Measurements from ENCODE around the gene SORCS1. TPM values are rescaled to one million over a fixed set of nuclear protein-coding genes. Genes with fewer than 3 reads are reported as not detected.

Gene SORCS1
- total and polyA plus RNA-seq, 2 donors (not counting 1 experiment from before 2014, with no cell fraction given): not detected

DNA sequence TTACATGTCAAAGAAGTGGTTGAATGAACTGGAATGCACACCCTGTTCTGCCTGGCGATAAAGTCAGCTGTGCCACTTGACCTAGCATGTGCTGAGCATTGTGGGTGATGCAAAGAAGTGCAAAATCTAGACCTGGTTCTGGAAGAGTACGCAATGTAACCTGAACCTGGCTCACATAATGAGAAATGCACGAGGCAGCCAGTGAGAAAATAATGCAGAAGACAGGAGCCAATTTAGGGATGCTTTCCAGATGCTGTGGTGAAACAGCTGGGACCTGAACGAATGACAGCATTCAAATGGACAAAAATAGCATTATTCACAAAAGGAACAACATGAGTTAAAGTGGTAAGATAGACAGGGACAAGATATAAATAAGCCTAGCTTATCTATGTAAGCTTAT, 402.6 kb downstream of the SORCS1 start:
- Histone ChIP-seq H4K20me1 (ENCODE audit: control insufficient read depth, insufficient read depth, low read length, poor library complexity, severe bottlenecking) (no peaks in the 10 kb centered on the region), H3K27me3 (replicated peaks in 1 of 4; ENCODE audit: control extremely low read depth in 1 of 4, control insufficient read depth in 3 of 4, insufficient read depth in 4 of 4, low read length in 3 of 4) (no peaks in the 10 kb centered on the region), H3K9ac (ENCODE audit: low read length) (no peak overlapping the region), H3K27ac (ENCODE audit: low read length in 2 of 2) (no peak overlapping the region), H3K9me3 (ENCODE audit: control extremely low read depth in 1 of 3, control insufficient read depth in 2 of 3, insufficient read depth in 1 of 3, low read length in 2 of 3) (no peaks in the 10 kb centered on the region), H2AFZ (ENCODE audit: insufficient read depth, low read depth, low read length, poor library complexity, severe bottlenecking) (no peak overlapping the region), H3K4me1 (ENCODE audit: control insufficient read depth in 2 of 2, insufficient read depth in 2 of 2, low read length in 2 of 2) (no peaks in the 10 kb centered on the region), H3K79me2 (ENCODE audit: control insufficient read depth, insufficient read depth, low read length) (no peaks in the 10 kb centered on the region), H3K36me3 (replicated peaks in 1 of 2; ENCODE audit: control extremely low read depth in 1 of 2, control insufficient read depth in 1 of 2, extremely low read depth in 1 of 2, insufficient read depth in 2 of 2, low read length in 1 of 2) (no peaks in the 10 kb centered on the region), H3K4me2 (replicated peaks; ENCODE audit: low read depth, low read length, poor library complexity, severe bottlenecking) (no peak overlapping the region), H3K4me3 (ENCODE audit: control extremely low read depth in 1 of 5, extremely low read depth in 1 of 5, insufficient read depth in 1 of 5, low read depth in 2 of 5, low read length in 4 of 5) (no peak overlapping the region)
- H3K9me3 Mint-ChIP-seq (ENCODE audit: insufficient read depth): no peaks in the 10 kb centered on the region
- ATAC-seq (ENCODE audit: low read depth): no peak
- no peak overlapping the region for H3K27ac Mint-ChIP-seq
- no peaks in the 10 kb centered on the region for H3K27me3 Mint-ChIP-seq
- ChIA-PET CTCF (no interaction called here), POLR2A (no interaction called here)
- H3K4me3 Mint-ChIP-seq: no peak overlapping the region
- WGBS (ENCODE audit: insufficient coverage): 89% methylated on average over 3 of the region's 4 CpGs
- no peak for TF ChIP-seq EZH2 (IDR thresholded peaks at IDR 0.05; ENCODE audit: borderline replicate concordance, insufficient read depth, low read depth, low read length, poor library complexity, severe bottlenecking)
- TF ChIP-seq, protein P1, sequence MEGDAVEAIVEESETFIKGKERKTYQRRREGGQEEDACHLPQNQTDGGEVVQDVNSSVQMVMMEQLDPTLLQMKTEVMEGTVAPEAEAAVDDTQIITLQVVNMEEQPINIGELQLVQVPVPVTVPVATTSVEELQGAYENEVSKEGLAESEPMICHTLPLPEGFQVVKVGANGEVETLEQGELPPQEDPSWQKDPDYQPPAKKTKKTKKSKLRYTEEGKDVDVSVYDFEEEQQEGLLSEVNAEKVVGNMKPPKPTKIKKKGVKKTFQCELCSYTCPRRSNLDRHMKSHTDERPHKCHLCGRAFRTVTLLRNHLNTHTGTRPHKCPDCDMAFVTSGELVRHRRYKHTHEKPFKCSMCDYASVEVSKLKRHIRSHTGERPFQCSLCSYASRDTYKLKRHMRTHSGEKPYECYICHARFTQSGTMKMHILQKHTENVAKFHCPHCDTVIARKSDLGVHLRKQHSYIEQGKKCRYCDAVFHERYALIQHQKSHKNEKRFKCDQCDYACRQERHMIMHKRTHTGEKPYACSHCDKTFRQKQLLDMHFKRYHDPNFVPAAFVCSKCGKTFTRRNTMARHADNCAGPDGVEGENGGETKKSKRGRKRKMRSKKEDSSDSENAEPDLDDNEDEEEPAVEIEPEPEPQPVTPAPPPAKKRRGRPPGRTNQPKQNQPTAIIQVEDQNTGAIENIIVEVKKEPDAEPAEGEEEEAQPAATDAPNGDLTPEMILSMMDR (IDR thresholded peaks at IDR 0.05): no peak
- no peaks in the 10 kb centered on the region for H3K4me1 Mint-ChIP-seq
- DNase-seq: no peak
- intact Hi-C loops (cut with micrococcal nuclease): no loop called here

DNA sequence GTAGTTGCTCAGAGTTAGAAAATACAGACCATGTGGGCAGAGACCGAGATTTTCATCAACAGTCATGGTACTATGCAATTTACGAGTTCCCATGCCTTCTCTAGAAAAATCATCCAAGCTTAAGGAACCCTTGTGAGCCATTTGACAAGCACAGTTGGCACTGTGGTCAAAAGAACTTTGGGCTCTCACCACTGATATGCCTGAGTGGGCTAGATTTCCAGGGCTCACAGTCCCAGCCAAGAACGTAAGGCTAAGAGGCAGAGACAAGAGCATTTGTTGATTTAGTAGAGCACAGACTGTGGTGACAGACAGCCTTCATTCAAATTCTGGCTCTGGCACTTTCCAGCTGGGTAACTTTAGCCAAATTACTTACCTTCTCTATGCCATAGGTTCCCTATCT, 407.0 kb downstream of the SORCS1 start:
- ChIA-PET POLR2A (no interaction called here), CTCF (no interaction called here)
- Histone ChIP-seq H3K27me3 (replicated peaks in 1 of 4; ENCODE audit: control extremely low read depth in 1 of 4, control insufficient read depth in 3 of 4, insufficient read depth in 4 of 4, low read length in 3 of 4) (no peaks in the 10 kb centered on the region), H3K79me2 (ENCODE audit: control insufficient read depth, insufficient read depth, low read length) (no peaks in the 10 kb centered on the region), H3K36me3 (replicated peaks in 1 of 2; ENCODE audit: control extremely low read depth in 1 of 2, control insufficient read depth in 1 of 2, extremely low read depth in 1 of 2, insufficient read depth in 2 of 2, low read length in 1 of 2) (no peaks in the 10 kb centered on the region), H3K4me3 (ENCODE audit: control extremely low read depth in 1 of 5, extremely low read depth in 1 of 5, insufficient read depth in 1 of 5, low read depth in 2 of 5, low read length in 4 of 5) (no peak overlapping the region), H4K20me1 (ENCODE audit: control insufficient read depth, insufficient read depth, low read length, poor library complexity, severe bottlenecking) (no peaks in the 10 kb centered on the region), H3K4me2 (replicated peaks; ENCODE audit: low read depth, low read length, poor library complexity, severe bottlenecking) (no peak overlapping the region), H3K9me3 (ENCODE audit: control extremely low read depth in 1 of 3, control insufficient read depth in 2 of 3, insufficient read depth in 1 of 3, low read length in 2 of 3) (peaks cover 0 to 4% (median 0%) of the 10 kb centered on the region in 3 donors), H3K4me1 (ENCODE audit: control insufficient read depth in 2 of 2, insufficient read depth in 2 of 2, low read length in 2 of 2) (no peaks in the 10 kb centered on the region), H2AFZ (ENCODE audit: insufficient read depth, low read depth, low read length, poor library complexity, severe bottlenecking) (no peak overlapping the region), H3K9ac (ENCODE audit: low read length) (no peak overlapping the region), H3K27ac (ENCODE audit: low read length in 2 of 2) (no peak overlapping the region)
- TF ChIP-seq, protein P1 (IDR thresholded peaks at IDR 0.05): no peak
- TF ChIP-seq EZH2 (IDR thresholded peaks at IDR 0.05; ENCODE audit: borderline replicate concordance, insufficient read depth, low read depth, low read length, poor library complexity, severe bottlenecking): no peak
- no peak for DNase-seq
- no peaks in the 10 kb centered on the region for H3K4me1 Mint-ChIP-seq
- intact Hi-C loops (cut with micrococcal nuclease): no loop called here
- no peak overlapping the region for H3K27ac Mint-ChIP-seq
- H3K27me3 Mint-ChIP-seq: no peaks in the 10 kb centered on the region
- ATAC-seq (ENCODE audit: low read depth): no peak
- H3K4me3 Mint-ChIP-seq: no peak overlapping the region
- no peaks in the 10 kb centered on the region for H3K9me3 Mint-ChIP-seq (ENCODE audit: insufficient read depth)
- WGBS (ENCODE audit: insufficient coverage): 88% methylated on average over 2 of the region's 3 CpGs
